ENCODE results near the gene KIF11. TPM values are rescaled to one million over a fixed set of nuclear protein-coding genes. Genes with fewer than 3 reads are reported as not detected.
A peak's percentile ranks its signal among the peaks of the same experiment; 100 is the strongest.

Gene KIF11
- total and polyA plus RNA-seq, 2 of the 13 experiments (the other 11 are each of a cell fraction or from before 2014, with no cell fraction given): 8.7 to 38.4 TPM

DNA sequence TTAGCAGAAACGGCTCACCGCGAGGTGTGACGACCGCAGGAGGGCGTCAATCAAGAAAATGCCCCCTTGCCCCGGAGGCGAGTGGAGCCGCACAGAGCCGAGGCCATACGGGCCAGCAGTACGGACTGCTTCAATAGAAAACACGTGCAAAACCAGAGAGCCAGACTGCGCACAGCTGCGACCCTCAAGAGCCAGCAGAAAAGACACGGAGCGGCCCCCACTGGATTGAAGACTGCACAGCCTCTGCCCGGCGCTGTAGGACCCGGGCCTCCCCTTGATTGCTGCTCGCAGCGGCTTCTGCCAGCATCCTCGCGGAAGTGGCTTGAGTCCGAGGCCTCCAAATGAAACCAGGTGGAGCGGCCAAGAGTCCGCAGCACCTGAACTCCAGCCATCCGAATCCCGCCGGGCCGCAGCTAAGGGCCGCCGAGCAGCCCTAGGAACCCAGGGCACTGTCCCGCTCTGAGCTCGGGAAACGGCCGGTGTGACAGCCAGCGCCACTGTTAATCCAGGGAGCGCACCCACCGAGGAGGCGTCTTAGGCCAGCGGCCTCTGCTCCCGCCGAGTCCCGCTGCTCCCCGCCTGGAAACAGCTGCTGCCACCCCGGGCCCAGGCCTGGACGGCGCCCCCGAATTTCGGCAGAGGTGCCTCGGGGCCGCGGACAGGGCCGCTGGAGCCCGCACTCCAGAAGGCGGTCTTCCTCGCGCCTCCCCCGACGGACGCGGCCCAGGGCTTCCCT lies 96.2 kb downstream of the KIF11 start (continued):
- peak; percentile 42; the same call in 1 of the 2 replicates for TF ChIP-seq ZNF512B (CRISPR knock-in tag; IDR thresholded peaks at IDR 0.05; ENCODE audit: borderline replicate concordance)
- TF ChIP-seq, protein P1, sequence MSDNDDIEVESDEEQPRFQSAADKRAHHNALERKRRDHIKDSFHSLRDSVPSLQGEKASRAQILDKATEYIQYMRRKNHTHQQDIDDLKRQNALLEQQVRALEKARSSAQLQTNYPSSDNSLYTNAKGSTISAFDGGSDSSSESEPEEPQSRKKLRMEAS (IDR thresholded peaks at IDR 0.05): peak; percentile 88
- no peak for TF ChIP-seq ZFP37 (CRISPR knock-in tag; IDR thresholded peaks at IDR 0.05; ENCODE audit: borderline replicate concordance)
- no peak for TF ChIP-seq ZNF24 (IDR thresholded peaks at IDR 0.05)
- no peak for TF ChIP-seq ZNF580 (CRISPR knock-in tag; IDR thresholded peaks at IDR 0.05; ENCODE audit: borderline replicate concordance, low read depth)
- no peak for TF ChIP-seq ZBTB38 (CRISPR knock-in tag; IDR thresholded peaks at IDR 0.05)
- TF ChIP-seq PHF5A (CRISPR knock-in tag; IDR thresholded peaks at IDR 0.05; ENCODE audit: low read depth, unreplicated experiment): no peak
- TF ChIP-seq ZNF136 (CRISPR knock-in tag; IDR thresholded peaks at IDR 0.05; ENCODE audit: low read depth): no peak
- TF ChIP-seq KDM1A (CRISPR knock-in tag; IDR thresholded peaks at IDR 0.05): 0 out of 2 replicates have a peak, but pooled peaks have one; percentile 5
- TF ChIP-seq TSC22D2 (CRISPR knock-in tag; IDR thresholded peaks at IDR 0.05; ENCODE audit: borderline replicate concordance): no peak
- TF ChIP-seq ZBTB8A (CRISPR knock-in tag; IDR thresholded peaks at IDR 0.05; ENCODE audit: borderline replicate concordance, low read depth): no peak
- TF ChIP-seq NCOA5 (CRISPR knock-in tag; IDR thresholded peaks at IDR 0.05): no peak
- TF ChIP-seq SRSF4 (IDR thresholded peaks at IDR 0.05; ENCODE audit: low read depth, low read length, poor library complexity, severe bottlenecking): no peak
- no peak for TF ChIP-seq BATF2 (CRISPR knock-in tag; IDR thresholded peaks at IDR 0.05)
- peak; percentile 30 for TF ChIP-seq ZNF430 (CRISPR knock-in tag; IDR thresholded peaks at IDR 0.05)
- TF ChIP-seq NBN (conservative IDR thresholded peaks at IDR 0.05): no peak
- TF ChIP-seq ONECUT2 (CRISPR knock-in tag; IDR thresholded peaks at IDR 0.05): no peak
- TF ChIP-seq, protein P2, sequence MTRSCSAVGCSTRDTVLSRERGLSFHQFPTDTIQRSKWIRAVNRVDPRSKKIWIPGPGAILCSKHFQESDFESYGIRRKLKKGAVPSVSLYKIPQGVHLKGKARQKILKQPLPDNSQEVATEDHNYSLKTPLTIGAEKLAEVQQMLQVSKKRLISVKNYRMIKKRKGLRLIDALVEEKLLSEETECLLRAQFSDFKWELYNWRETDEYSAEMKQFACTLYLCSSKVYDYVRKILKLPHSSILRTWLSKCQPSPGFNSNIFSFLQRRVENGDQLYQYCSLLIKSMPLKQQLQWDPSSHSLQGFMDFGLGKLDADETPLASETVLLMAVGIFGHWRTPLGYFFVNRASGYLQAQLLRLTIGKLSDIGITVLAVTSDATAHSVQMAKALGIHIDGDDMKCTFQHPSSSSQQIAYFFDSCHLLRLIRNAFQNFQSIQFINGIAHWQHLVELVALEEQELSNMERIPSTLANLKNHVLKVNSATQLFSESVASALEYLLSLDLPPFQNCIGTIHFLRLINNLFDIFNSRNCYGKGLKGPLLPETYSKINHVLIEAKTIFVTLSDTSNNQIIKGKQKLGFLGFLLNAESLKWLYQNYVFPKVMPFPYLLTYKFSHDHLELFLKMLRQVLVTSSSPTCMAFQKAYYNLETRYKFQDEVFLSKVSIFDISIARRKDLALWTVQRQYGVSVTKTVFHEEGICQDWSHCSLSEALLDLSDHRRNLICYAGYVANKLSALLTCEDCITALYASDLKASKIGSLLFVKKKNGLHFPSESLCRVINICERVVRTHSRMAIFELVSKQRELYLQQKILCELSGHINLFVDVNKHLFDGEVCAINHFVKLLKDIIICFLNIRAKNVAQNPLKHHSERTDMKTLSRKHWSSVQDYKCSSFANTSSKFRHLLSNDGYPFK (CRISPR knock-in tag; IDR thresholded peaks at IDR 0.05; ENCODE audit: borderline replicate concordance): peak; percentile 57; the same call in 1 of the 2 replicates
- TF ChIP-seq, protein P3, sequence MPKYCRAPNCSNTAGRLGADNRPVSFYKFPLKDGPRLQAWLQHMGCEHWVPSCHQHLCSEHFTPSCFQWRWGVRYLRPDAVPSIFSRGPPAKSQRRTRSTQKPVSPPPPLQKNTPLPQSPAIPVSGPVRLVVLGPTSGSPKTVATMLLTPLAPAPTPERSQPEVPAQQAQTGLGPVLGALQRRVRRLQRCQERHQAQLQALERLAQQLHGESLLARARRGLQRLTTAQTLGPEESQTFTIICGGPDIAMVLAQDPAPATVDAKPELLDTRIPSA (CRISPR knock-in tag; IDR thresholded peaks at IDR 0.05; ENCODE audit: borderline replicate concordance): peak; percentile 77; the same call in 1 of the 2 replicates
- no peak for TF ChIP-seq TBL1XR1 (IDR thresholded peaks at IDR 0.05; ENCODE audit: borderline replicate concordance, low read length, partially characterized antibody)
- TF ChIP-seq GATA4 (IDR thresholded peaks at IDR 0.05; ENCODE audit: borderline replicate concordance, low read depth): no peak

Measured in HepG2 (cell line).